ENCODE results near the gene SETD3. TPM values are rescaled to one million over a fixed set of nuclear protein-coding genes. Genes with fewer than 3 reads are reported as not detected.

The SETD3 gene
- total and polyA plus RNA-seq, 2 of the 8 experiments (the other 6 are each of a cell fraction or from before 2014, with no cell fraction given) = 24.0 to 64.0 TPM

- Histone ChIP-seq H3K23me2 (ENCODE audit: low read depth, low read length) (no peaks in the 10 kb centered on the region), H3K27me3 (replicated peaks in 1 of 4; ENCODE audit: control insufficient read depth in 3 of 4, extremely low read depth in 1 of 4, insufficient read depth in 3 of 4, low read length in 3 of 4) (no peaks in the 10 kb centered on the region; a peak in 1 of 7 replicates), H3K18ac (ENCODE audit: extremely low read depth, low read length) (no peak overlapping the region), H3K4me1 (replicated peaks in 1 of 4; ENCODE audit: control insufficient read depth in 3 of 4, insufficient read depth in 4 of 4, low read length in 3 of 4) (peaks cover 0 to 16% (median 3%) of the 10 kb centered on the region in 4 experiments; a peak in 4 of 7 replicates), H3K79me2 (ENCODE audit: control insufficient read depth in 1 of 2, insufficient read depth in 2 of 2, low read length in 2 of 2) (no peaks in the 10 kb centered on the region), H3K27ac (ENCODE audit: low read depth, low read length) (no peak overlapping the region), H2BK15ac (ENCODE audit: low read length) (no peak overlapping the region), H3K4ac (replicated peaks; ENCODE audit: insufficient read length, low read depth, low read length) (no peak overlapping the region), H4K91ac (replicated peaks; ENCODE audit: insufficient read length, low read length) (no peak overlapping the region), H2AFZ (ENCODE audit: low read length) (no peak overlapping the region), H4K20me1 (replicated peaks in 1 of 2; ENCODE audit: control insufficient read depth in 1 of 2, insufficient read depth in 2 of 2, low read length in 2 of 2) (peaks cover 2 to 7% of the 10 kb centered on the region in 2 experiments), H3K23ac (ENCODE audit: insufficient read length) (no peak overlapping the region), H2AK5ac (ENCODE audit: low read depth, low read length) (no peak overlapping the region), H3K9ac (replicated peaks in 1 of 4; ENCODE audit: extremely low read depth in 1 of 4, low read depth in 3 of 4, low read length in 3 of 4) (no peak overlapping the region), H3K56ac (replicated peaks; ENCODE audit: insufficient read length, low read depth, low read length) (no peak overlapping the region), H3K9me3 (ENCODE audit: insufficient read depth in 2 of 2, low read depth in 1 of 2, low read length in 1 of 2) (no peaks in the 10 kb centered on the region), H4K8ac (ENCODE audit: extremely low read depth, insufficient read depth, low read length) (0 out of 2 replicates have a peak overlapping the region, but pooled peaks have one; percentile 8), H4K5ac (ENCODE audit: insufficient read length, low read depth, low read length) (no peak overlapping the region), H3K4me3 (ENCODE audit: extremely low read depth in 1 of 4, insufficient read depth in 2 of 4, low read depth in 3 of 4, low read length in 4 of 4) (no peak overlapping the region), H3K4me2 (ENCODE audit: insufficient read depth in 1 of 2, low read depth in 2 of 2, low read length in 2 of 2) (no peak overlapping the region), H2BK20ac (ENCODE audit: low read length) (no peak overlapping the region), H2BK5ac (ENCODE audit: low read depth, low read length) (no peak overlapping the region; the same call in 1 of the 2 replicates), H2BK12ac (ENCODE audit: low read depth, low read length) (no peak overlapping the region), H2BK120ac (replicated peaks; ENCODE audit: low read depth, low read length) (no peak overlapping the region), H3K14ac (ENCODE audit: insufficient read length) (no peak overlapping the region), H3K79me1 (ENCODE audit: low read depth, low read length) (no peaks in the 10 kb centered on the region; the same call in none of the 2 replicates), H3K36me3 (ENCODE audit: control insufficient read depth in 2 of 4, insufficient read depth in 4 of 4, low read length in 3 of 4) (peaks cover 25 to 67% (median 39%) of the 10 kb centered on the region in 4 experiments)
- ChIA-PET CTCF (ENCODE audit: partially characterized antibody) (interaction anchor here (1.1 to 1.8 kb wide), 3 partner anchors 16 to 120 kb away, joined by 3 to 5 read pairs (median 4); partner anchors contain the start of gene CCDC85C), POLR2A (ENCODE audit: partially characterized antibody) (interaction anchor here (1.1 kb wide), 1 partner anchor 27 kb away, joined by 4 read pairs; the partner anchor contains the start of genes CCNK and SETD3)
- DNase-seq (ENCODE audit: low read depth in 1 of 2, low spot score in 2 of 2) (no peak), FAIRE-seq (no peak)
- 90% methylated on average over 13 of the region's 13 CpGs; no CpG with 5 or more reads in 1 of the 2 experiments for WGBS, 2 experiments (ENCODE audit: extremely low coverage in 1 of 2, insufficient coverage in 1 of 2, insufficient read length in 1 of 2, insufficient replicate concordance in 2 of 2, low coverage in 1 of 2, low lambda C conversion rate in 2 of 2, missing lambda C conversion rate in 1 of 2)
- TF ChIP-seq FOSL1 (IDR thresholded peaks at IDR 0.05; ENCODE audit: insufficient read depth, low read depth, low read length) (no peak), EZH2 (IDR thresholded peaks at IDR 0.05; ENCODE audit: low read depth, low read length, severe bottlenecking) (no peak), SP4 (IDR thresholded peaks at IDR 0.05; ENCODE audit: low read length) (no peak), JUN (IDR thresholded peaks at IDR 0.05; ENCODE audit: low read depth, low read length) (no peak), E2F6 (IDR thresholded peaks at IDR 0.05) (no peak), SIX5 (IDR thresholded peaks at IDR 0.05; ENCODE audit: low read depth, low read length) (no peak), SP2 (IDR thresholded peaks at IDR 0.05; ENCODE audit: low read length) (no peak), NRF1 (IDR thresholded peaks at IDR 0.05; ENCODE audit: low read depth, low read length) (no peak), CHD2 (IDR thresholded peaks at IDR 0.05; ENCODE audit: low read length) (no peak)
These were observed 27.4 kb upstream of the SETD3 start for GRCh38 chr14:99507860-99508640.

Data from H1 (cell line).